SK-N-SH treated with all-trans-retinoic acid at 6 μM for 48 hours (cell line): Measurements from ENCODE around the gene TMEM269.

Experiments
- CREB5 ChIP-seq: fragments of 250-450 bp; sonication (Bioruptor Pico); IDR thresholded peaks from 2 replicates; pipeline ENCODE4 v1.5.1; 2020; ENCODE audit warnings: low read depth, mild to moderate bottlenecking, moderate library complexity
- GLIS3 ChIP-seq: fragments of 250-450 bp; sonication (Bioruptor Pico); IDR thresholded peaks from 2 replicates; pipeline ENCODE4 v1.5.0; 2020; ENCODE audit warnings: mild to moderate bottlenecking, moderate library complexity
- TF ChIP-seq, protein P1 (sequence below): fragments of 250-450 bp; sonication (Bioruptor Pico); IDR thresholded peaks from 2 replicates; pipeline ENCODE4 v1.8.0; 2020; ENCODE audit warnings: mild to moderate bottlenecking, moderate library complexity, borderline replicate concordance
- TF ChIP-seq, protein P2 (sequence below): fragments of 250-450 bp; sonication (Bioruptor Pico); IDR thresholded peaks from 2 replicates; pipeline ENCODE4 v1.8.0; 2021; ENCODE audit warnings: low read depth, mild to moderate bottlenecking, moderate library complexity, borderline replicate concordance

DNA sequence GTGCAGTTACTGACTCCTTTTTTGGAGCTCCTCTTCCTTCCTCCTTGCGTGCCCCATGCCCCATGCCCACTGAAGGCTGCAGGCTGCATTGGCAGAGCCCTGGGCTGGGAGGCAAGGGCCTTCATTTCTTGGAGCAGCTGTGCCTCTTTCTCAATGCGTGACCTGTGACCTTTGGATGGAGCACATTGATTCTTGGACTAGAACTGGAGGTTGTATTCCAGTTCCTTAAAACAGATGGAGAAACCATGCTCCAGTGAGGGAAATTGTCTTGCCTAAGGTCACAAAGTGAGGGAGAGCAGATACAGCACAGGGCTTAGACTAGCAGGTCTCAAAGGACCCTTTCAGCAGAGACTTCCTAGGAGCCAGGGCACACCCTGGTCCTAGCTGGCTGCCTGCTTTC is 9.0 kb downstream of the TMEM269 start:
- TF ChIP-seq GLIS3 (CRISPR knock-in tag) = no peak
- TF ChIP-seq, protein P1, sequence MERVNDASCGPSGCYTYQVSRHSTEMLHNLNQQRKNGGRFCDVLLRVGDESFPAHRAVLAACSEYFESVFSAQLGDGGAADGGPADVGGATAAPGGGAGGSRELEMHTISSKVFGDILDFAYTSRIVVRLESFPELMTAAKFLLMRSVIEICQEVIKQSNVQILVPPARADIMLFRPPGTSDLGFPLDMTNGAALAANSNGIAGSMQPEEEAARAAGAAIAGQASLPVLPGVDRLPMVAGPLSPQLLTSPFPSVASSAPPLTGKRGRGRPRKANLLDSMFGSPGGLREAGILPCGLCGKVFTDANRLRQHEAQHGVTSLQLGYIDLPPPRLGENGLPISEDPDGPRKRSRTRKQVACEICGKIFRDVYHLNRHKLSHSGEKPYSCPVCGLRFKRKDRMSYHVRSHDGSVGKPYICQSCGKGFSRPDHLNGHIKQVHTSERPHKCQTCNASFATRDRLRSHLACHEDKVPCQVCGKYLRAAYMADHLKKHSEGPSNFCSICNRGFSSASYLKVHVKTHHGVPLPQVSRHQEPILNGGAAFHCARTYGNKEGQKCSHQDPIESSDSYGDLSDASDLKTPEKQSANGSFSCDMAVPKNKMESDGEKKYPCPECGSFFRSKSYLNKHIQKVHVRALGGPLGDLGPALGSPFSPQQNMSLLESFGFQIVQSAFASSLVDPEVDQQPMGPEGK = no peak
- TF ChIP-seq CREB5 (CRISPR knock-in tag) = no peak
- TF ChIP-seq, protein P2, sequence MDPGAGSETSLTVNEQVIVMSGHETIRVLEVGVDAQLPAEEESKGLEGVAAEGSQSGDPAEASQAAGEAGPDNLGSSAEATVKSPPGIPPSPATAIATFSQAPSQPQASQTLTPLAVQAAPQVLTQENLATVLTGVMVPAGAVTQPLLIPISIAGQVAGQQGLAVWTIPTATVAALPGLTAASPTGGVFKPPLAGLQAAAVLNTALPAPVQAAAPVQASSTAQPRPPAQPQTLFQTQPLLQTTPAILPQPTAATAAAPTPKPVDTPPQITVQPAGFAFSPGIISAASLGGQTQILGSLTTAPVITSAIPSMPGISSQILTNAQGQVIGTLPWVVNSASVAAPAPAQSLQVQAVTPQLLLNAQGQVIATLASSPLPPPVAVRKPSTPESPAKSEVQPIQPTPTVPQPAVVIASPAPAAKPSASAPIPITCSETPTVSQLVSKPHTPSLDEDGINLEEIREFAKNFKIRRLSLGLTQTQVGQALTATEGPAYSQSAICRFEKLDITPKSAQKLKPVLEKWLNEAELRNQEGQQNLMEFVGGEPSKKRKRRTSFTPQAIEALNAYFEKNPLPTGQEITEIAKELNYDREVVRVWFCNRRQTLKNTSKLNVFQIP (CRISPR knock-in tag) = no peak
